PC-9 (cell line): Measurements from ENCODE around the gene ANP32B.

Experiments used
- CTCF ChIP-seq: fragments of 200-600 bp; sonication (generic); conservative IDR thresholded peaks from 2 replicates; pipeline ENCODE4 v1.6.1; 2017; ENCODE audit warnings: mixed run types, antibody characterized with exemption, mild to moderate bottlenecking, moderate library complexity
- EZH2 ChIP-seq: fragments of 200-600 bp; sonication (generic); IDR thresholded peaks from 2 replicates; pipeline ENCODE4 v1.8.0; 2017; ENCODE audit warnings: antibody characterized with exemption, low read depth

GRCh38 chr9:98021306-98022040, 38.3 kb downstream of the ANP32B start:
- TF ChIP-seq EZH2 (no peak), CTCF (no peak)
